Right lobe of liver (tissue), 4 donors: ENCODE data around the gene SLC17A3.

Experiments
- POLR2A ChIP-seq: fragments of 450-650 bp; IDR thresholded peaks from one replicate; pipeline ENCODE4 v1.6.1; 2017; ENCODE audit warnings: antibody characterized with exemption, mild to moderate bottlenecking
- TF ChIP-seq, protein P1 (sequence below), 4 donors: fragments of 200-600 bp in 3 of 4; fragments of 450-650 bp in 1 of 4; IDR thresholded peaks; one replicate each; pipeline versions ENCODE4 v1.5.1 to v1.8.0; 2016 to 2022; ENCODE audit warnings: antibody characterized with exemption in 4 of 4, mild to moderate bottlenecking in 2 of 4
- donor health status: DM: no; HTN: no; CAD: no.
- donor health status: DM: no; HTN: no; CAD: no.
- donor health status: DM: no; HTN: yes; CAD: no.

DNA sequence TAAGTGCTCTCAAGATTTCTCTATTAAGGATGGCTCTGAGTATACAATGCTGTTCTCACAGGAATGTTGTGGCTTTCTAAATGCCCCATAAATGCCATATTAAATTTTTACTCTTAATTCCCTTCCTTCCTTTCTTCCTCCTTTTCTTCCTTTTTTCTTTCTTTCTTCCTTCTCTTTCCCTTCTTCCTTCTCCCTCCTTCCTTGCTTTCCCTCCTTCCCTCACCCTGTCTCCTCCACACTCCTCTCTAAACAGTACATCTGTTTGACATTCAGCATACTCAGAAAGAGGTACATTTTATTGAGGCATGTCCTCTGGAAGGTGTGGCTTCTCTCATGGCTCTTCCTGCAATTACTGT lies 41.8 kb downstream of the SLC17A3 start:
- TF ChIP-seq, protein P1, sequence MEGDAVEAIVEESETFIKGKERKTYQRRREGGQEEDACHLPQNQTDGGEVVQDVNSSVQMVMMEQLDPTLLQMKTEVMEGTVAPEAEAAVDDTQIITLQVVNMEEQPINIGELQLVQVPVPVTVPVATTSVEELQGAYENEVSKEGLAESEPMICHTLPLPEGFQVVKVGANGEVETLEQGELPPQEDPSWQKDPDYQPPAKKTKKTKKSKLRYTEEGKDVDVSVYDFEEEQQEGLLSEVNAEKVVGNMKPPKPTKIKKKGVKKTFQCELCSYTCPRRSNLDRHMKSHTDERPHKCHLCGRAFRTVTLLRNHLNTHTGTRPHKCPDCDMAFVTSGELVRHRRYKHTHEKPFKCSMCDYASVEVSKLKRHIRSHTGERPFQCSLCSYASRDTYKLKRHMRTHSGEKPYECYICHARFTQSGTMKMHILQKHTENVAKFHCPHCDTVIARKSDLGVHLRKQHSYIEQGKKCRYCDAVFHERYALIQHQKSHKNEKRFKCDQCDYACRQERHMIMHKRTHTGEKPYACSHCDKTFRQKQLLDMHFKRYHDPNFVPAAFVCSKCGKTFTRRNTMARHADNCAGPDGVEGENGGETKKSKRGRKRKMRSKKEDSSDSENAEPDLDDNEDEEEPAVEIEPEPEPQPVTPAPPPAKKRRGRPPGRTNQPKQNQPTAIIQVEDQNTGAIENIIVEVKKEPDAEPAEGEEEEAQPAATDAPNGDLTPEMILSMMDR (IDR thresholded peaks at IDR 0.05): no peak
- TF ChIP-seq POLR2A: no peak
